Glomerular endothelial cell (primary cell): ENCODE measurements around the gene MTF2. TPM values are rescaled to one million over a fixed set of nuclear protein-coding genes. Genes with fewer than 3 reads are reported as not detected.

ENCODE experiments used
- DNase-seq: peaks from one replicate; pipeline ENCODE4 v3.0.0-alpha.2; 2011; ENCODE audit warnings: low read depth, low spot score; ENCODE audit errors: extremely low read depth
- total RNA-seq: library from RNA; depleted of rRNA; stranded (reverse); fragments of >200 nt; gene quantifications from 2 replicates; pipeline ENCODE4 v1.2.3, GENCODE V29; 2015

Gene MTF2
- total RNA-seq, 1 donor from 2014 or later: 19.5 TPM

DNA sequence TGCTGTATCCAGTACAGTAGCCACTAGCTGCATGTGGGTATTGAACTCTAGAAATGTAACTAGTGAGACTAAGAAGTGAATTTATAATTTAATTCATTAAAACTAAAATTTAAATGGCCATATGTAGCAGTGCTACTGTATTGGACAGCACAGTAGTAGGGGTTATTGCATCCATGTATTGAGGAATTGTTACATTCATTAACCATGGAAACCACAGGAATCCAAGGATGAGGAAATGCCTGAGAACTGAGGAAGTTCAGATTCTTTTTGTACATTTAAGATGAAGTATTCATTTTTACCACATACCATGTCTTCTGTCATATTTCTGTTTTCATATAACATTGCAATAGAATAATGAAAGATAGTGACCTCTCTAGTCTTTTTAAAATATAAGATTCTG, 2.6 kb downstream of the MTF2 start:
- no peak for DNase-seq

DNA sequence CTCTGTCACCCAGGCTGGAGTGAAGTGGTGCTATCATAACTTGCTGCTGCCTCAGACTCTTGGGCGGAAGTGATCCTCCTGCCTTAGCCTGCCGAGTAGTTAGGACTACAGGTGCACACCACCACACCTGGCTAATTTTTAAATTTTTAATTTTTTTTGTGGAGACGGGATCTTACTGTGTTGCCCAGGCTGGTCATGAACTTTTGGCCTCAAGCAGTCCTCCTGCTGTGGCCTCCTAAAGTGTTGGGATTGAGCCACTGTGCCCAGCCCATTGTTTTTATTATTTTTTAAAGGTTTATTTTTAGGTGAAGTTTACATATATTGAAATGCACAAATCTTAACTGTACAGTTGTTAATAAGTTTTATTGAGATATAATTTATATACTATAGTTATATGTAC, 3.2 kb downstream of the MTF2 start:
- DNase-seq: no peak

DNA sequence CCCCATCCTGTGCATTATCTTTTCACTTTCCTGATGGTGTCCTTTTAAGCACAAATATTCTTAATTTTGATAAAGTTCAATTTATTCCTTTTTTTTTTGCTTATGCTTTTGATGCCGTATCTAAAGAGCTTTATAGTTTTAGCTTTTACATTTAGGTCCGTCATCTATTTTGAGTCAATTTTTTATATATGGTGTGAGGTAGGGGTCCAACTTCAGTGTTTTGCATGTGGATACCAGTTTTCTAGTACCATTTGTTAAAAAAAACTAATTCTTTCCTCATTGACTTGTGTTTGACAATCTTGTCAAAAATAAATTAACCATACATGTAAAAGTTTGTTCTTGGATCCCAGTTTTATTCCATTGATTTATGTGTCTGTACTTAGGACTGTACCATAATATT, 4.9 kb downstream of the MTF2 start:
- no peak for DNase-seq

DNA sequence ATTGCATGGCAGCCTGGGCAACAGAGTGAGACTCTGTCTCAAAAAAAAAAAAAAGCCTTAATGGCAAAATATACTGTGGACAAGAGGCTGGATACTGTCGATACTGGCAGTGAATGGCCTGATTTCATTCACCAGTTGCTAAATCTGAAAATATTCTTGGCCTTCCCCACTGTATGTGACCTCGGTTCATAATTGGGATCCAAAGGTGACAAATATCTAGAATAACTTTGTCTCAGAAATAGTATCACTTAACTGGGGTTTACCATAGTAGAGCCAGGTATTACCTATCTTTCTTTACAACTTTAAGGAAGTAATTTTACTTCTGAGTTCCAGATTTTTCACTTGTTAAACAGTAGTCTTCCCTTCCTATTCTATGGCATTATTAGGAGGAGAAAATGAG, 8.4 kb downstream of the MTF2 start:
- DNase-seq: no peak

DNA sequence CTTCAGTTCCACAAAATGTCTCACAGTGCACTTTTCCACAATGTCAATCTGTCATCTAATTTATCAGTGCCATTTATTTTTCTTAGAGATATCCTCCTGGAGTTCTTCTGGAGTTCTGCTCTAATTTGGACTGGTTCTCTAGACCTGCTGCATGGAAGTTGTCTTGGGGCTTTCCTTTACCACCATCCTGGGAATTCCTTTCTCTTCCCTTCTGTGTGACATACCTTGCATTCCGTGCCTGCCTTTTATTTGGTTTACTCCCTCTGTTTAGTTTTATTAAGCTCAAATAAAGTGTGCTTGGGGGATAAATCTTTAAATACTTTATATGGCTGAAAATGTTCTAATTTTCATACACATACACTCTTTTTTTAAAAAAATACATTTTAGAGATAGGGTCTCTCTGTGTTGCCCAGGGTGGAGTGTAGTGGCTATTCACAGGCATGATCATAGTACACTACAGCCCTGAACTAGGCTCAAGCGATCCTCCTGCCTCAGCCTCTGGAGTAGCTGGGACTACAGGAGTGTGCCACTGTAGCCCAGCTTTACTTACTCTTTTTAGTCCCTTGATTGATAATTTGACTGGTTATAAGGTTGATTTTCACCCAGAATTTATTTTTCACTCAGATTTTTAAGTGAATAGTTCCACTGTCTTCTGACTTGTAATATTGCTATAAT, 14.4 kb downstream of the MTF2 start:
- no peak for DNase-seq

DNA sequence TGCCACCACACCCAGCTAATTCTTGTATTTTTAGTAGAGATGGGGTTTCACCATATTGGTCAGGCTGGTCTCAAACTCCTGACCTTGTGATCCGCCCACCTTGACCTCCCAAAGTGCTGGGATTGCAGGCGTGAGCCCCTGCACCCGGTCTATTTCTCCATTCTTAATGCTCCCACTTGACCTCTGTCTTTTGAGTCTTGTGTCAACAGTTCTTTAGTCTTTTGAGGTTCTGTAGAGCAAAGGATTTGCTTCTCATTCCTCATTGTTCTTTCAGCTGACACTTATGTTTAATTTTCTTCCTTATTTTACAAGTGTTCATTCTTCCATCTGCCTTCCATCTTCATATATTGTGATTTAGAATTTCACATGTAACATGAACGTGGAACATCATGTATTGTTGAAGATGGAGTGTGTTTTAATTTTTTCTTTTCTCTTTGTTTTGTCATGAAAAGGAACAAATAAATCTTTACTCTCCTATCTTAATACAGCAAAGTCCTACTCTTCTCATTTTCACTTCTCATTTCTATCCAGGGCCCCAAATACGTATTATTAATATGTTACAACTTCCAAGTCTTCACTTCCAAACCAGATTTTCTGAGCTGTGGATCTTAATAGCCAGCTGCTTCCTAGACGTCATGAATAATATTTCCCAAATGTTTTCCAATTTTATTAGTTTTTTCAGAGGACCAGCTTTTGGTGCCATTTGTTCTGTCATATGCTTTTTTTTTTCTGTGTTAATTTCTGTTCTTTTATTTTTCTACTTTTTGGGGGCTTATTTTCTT, 16.9 kb downstream of the MTF2 start:
- no peak for DNase-seq

DNA sequence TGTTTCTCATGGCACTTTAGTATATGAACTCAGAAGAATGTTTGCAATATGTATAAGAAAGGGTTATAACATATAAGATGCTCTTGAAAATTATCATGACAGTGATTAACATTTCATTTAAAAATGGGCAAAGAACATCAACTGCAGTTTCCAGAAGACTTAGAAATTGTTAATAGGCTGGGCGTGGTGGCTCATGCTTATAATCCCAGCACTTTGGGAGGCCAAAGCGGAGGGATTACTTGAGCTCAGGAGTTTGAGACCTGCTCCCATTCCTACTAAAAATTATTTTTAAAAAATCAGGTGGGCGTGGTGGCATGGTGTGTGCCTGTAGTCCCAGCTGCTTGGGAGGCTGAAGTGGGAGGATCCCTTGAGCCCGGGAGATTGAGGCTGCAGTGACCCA, 23.1 kb downstream of the MTF2 start:
- no peak for DNase-seq

DNA sequence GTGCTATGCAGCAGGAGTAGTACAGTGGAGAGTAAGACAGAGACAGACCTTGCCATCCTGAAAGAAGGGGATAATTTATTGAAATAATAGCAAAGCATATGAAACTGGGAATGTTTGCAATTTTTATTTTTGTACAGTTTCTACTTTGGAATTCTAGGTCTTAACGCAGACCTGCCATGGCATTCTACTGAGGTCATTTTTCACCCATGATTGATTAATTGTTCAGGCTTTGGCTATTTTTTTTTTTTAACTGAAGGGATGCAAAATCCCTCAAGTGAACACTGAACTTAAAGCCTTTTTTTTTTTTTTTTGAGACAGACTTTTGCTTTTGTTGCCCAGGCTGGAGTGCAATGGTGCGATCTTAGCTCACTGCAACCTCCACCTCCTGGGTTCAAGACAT, 27.1 kb downstream of the MTF2 start:
- DNase-seq: no peak

DNA sequence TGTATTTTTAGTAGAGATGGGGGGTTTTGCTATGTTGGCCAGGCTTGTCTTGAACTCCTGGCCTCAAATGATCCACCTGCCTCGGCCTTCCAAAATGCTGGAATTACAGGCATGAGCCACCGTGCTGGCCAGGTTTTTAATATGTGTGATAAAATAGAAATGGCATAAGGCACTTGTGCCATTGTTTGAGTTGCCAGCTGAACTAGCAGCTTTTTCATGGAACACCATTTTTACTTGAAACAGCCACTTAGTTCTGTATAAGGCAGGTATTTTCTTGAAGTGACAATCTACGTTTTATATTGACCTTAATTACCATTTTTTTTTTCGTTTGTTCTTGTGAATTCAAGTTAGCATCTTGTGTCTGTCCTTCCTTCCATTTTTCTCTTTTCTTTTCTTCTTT, 28.3 kb downstream of the MTF2 start:
- DNase-seq: no peak

DNA sequence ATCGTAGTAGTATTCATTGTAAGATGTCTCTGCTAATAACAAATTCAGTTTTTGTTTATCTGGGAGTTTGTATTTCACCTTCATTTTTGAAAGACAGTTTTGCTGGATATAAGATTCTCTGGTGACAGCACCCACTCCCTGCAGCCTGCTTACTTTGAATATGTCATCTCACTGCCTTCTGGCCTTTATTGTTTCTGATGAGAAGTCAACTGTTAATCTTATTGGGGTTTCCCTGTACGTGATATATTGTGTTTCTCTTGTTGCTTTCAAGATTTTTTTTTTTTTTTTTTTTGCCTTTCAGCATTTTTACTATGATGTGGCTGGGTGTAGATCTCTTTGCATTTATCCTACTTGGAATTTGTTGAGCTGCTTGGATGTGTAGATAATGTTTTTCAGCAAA, 29.3 kb downstream of the MTF2 start:
- DNase-seq: no peak

DNA sequence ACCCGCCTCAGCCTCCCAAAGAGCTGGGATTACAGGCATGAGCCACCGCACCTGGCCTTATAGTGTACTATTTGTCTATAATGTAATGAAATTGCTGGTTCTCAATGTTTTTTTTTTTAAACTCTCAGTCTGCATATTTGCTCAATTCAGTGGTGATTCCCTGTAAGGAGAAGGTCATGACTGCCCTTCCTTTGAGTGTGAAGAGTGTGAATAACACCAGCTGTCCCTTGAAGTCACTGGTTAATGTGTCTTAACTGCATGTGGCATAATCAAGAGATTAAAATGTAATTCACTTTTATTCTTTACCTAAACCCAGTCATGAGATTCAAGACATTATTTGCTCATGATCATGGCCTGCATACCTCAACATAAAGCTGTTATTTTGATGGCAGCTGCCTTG, 30.5 kb downstream of the MTF2 start:
- DNase-seq: no peak

DNA sequence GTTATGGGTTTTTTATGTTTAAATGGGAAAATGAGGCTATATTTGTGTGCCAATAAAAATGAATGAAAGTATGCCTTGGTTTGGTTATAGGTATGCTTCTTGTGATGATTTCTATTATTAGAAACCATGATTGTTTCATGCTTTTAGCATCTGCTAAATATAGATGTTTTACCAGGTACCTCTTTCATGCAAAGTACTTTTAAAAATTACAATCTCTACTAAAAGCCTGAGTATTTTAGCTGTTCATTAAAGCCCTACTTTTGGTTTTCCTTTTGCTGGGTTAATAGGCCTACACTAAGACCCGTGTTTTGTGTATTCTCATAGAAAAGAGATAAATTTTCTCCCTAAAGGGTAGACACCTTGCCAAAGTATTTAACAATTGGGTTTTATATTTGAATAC, 32.0 kb downstream of the MTF2 start:
- DNase-seq: no peak

DNA sequence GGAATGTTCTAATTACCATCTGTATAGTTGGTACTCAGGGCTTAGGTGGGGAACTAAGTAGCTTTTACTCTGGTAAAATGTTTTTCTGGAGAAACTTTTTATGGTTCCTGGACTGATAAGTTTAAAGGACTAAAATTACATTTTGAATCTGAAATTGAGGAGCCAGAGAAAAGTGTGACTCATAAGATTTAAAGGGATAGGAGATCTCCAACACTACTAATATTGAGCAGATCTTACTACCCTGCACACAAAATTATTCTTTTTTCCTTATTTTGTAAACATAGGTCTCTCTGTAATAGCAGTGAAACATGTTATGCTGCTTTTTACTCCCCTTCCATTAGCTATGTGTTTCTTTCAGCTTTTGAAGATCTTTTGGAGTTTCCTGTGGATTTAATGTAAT, 32.5 kb downstream of the MTF2 start:
- DNase-seq: no peak

DNA sequence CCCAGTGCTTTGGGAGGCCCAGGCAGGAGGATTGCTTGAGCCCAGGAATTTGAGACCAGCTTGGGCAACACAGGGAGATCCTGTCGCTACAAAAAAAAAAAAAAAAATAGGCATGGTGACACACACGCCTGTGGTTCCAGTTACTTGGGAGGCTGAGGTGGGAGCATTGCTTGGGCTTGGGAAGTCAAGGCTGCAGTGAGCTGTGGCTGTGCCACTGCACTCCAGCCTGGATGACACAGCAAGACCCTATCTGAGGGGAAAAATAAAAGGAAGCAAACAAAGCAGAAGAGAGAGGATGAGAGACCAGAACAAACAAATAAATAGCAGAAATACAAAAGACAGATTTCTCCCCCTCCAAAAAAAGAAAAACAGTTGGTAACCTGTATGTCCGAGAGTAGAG, 34.0 kb downstream of the MTF2 start:
- no peak for DNase-seq

DNA sequence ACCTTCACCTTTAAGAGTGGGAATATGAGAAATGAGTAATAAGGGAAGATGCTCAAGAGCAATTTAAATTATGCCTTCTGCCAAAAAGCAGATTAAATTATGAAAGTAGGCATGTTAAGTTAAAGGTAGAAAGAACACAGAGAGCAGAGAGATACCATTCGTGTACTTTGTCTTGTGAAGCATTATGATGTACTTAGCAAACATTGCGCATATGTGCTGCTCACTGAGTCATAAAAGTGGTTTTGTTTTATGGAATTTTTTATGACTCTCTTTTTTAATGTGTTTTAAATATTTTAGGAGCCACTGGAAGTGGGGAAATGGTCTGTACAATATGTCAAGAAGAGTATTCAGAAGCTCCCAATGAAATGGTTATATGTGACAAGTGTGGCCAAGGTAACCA, 35.3 kb downstream of the MTF2 start:
- no peak for DNase-seq

DNA sequence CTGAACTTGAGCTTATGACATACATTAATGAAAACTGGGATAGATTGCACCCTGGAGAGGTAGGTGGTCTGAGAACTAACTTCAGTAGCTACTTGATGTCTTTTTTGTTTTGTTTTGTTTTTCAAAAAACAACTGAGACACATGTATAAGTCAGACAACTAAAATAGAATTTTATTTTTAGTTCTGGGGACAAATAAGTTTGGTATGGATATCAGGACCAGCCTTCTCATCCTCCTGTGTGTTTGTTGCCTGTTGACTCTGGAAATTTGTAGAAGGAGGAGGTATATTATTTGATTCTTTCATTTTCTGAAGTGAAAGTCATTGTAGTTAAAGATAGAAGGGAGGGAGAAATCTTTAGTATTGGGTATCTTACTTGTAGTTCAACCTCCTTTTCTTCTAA, 41.5 kb downstream of the MTF2 start:
- DNase-seq: no peak

DNA sequence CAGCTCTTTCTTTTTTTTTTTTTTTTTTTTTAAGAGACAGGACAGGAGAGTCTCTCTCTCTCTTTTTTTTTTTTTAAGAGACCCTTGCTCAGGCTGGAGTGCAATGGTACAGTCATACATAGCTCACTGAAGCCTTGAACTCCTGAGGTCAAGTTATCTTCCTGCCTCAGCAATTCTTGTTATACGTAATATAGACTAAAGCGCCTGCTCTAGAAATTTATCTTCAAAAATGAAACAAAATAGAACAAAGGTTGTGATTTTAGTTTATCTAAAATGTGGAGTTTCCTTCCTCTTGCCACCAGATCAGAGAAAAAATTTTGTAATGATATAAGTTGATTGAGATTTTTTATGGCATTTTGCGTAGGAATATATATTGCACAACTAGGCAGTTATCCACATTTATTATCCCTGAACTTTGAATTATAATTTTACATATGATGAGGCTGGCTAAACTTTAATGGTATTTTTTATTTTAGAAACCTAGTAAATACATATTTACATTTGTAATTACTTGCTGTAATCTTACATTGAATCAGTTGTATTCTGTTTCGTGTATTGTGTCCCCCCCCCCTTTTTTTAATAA, 44.2 kb downstream of the MTF2 start:
- DNase-seq: peak; percentile 12

DNA sequence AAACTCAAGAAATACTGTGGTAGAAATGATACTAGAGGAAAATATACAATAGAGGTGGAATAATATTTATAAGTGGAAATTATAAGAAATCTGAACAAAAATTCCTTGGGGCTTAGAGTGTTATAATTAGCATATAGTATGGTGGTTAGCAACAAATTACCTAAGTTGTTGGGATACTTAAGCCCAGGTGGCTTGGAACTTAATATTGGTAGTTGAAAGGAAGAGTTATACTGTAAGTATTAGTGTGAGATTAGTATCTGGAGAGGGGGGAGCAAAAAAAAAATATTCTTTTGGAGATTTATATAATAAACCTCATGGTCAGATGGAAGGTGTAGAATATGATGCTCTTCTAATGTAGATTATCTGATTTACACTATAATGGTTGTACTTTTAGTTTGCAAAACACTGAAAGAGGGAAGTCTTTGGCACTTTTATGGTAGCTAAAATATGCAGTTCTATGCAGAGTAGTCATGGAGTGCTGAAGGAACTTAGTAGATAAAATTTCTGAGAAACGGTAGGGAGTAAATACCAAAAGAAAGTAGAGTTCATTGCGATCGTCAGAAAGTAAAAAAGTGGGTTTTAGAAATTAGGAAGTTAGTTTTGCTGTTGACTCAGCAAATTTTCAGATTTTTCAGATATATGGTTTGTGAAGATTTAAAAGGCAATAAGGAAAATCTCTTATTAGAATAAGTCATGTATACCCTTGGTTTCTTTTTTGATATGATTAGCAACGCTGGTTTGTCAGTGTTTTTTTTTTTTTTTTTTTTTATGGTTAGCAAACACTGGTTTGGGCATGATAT, 45.7 kb downstream of the MTF2 start:
- DNase-seq: no peak

DNA sequence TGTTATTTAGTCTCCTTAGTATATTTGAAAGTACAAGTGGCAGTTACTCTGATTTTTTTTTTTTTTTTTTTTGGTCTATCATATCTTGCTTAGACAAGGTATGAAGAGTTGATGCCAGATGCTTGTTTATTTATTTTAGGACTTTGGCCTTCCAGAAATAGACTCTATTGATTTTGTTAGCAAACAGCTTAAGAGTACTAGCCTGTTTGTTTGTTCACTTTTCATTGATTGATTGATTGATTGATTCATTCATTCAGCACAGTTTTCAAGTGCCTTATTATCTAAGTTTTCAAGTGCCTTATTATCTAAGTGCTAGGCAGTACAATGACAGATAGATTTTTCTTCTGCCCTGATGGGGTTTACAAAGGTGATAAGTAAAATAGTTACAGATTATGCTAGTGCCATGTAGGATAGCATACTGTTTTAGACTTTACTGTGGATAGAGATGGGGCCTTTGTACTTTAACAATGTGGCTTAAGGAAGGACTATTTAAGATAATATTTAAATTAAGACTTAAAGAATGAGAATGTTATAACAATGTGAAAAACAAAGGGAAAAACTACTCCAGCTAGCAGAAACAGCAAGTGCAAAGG, 50.5 kb downstream of the MTF2 start:
- no peak for DNase-seq

DNA sequence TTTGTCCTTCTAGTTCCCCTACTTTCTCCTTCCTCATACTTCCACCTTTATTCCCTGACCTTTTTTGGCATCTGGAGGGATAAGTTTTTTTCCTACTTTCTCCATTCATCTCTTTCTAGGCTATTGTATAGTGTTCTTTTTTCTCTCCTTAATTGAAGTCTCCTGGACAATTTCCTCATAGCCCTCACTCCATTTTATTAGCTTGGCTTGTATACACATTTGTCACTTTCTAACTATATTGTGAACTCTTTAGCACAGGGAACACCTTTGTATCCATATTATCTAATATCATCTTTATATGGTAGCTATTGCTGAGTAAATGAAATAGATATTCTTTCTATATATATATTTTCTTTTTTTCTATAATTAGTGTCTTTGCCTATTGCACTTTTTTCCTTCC, 53.6 kb downstream of the MTF2 start:
- DNase-seq: no peak

DNA sequence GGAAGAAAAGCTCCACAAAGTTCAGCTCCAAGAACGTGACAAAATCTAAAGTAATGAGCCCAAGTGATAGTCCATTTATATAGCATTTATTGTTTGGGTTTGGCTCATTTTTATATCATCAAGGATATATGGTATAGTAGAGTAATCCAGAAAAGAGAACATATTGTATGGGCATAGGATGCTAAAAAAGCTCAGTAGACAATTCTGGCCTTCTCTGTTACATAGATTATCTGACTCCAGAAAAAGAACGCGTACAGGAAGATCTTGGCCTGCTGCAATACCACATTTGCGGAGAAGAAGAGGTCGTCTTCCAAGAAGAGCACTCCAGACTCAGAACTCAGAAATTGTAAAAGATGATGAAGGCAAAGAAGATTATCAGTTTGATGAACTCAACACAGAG, 57.4 kb downstream of the MTF2 start:
- DNase-seq: no peak
